ENCODE results near the gene MRPL1.

MRPL1 gene

DNA sequence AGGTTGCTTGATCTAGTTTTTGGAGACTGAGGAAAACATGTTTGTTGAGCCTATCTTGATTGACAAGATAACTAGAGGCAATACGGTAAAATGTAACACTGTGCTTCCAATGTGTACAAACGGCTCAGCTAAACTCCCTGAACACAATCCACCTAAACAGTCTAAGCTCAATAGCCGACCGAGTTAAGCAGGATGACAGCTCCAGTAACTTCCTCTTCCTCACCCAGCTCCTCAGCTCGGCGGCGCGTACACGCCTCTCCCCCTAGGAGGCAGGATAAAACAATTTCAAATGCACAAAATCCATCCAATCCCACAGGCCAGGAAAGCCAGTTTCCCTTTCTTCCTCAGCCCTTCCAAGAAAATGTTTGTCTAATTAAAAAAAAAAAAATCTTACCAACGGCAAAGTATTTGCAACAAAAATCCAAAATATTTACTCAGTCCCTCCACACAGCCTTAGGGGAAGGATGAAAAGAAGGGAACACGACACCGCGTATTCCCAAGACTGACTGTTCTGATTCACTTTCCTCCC is 44.5 kb upstream of the MRPL1 start (continued):
- TF ChIP-seq, protein P1, sequence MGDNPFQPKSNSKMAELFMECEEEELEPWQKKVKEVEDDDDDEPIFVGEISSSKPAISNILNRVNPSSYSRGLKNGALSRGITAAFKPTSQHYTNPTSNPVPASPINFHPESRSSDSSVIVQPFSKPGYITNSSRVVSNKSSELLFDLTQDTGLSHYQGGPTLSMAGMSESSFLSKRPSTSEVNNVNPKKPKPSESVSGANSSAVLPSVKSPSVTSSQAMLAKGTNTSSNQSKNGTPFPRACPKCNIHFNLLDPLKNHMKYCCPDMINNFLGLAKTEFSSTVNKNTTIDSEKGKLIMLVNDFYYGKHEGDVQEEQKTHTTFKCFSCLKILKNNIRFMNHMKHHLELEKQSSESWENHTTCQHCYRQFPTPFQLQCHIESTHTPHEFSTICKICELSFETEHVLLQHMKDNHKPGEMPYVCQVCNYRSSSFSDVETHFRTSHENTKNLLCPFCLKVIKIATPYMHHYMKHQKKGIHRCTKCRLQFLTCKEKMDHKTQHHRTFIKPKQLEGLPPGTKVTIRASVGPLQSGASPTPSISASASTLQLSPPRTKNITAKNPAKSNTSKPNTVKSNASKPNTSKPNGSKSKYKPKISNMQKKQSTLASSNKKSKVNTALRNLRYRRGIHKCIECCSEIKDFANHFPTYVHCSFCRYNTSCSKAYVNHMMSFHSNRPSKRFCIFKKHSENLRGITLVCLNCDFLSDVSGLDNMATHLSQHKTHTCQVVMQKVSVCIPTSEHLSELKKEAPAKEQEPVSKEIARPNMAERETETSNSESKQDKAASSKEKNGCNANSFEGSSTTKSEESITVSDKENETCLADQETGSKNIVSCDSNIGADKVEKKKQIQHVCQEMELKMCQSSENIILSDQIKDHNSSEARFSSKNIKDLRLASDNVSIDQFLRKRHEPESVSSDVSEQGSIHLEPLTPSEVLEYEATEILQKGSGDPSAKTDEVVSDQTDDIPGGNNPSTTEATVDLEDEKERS (tag by site-specific recombination; IDR thresholded peaks at IDR 0.05): no peak
- TF ChIP-seq ZEB2 (tag by site-specific recombination; IDR thresholded peaks at IDR 0.05) (peak; percentile 17; the same call in 1 of the 2 replicates), ZNF341 (tag by site-specific recombination; IDR thresholded peaks at IDR 0.05; ENCODE audit: low read depth) (peak; percentile 39; the same call in 1 of the 2 replicates), ZNF629 (tag by site-specific recombination; IDR thresholded peaks at IDR 0.05) (peak; percentile 26; the same call in 1 of the 2 replicates), ZNF366 (tag by site-specific recombination; conservative IDR thresholded peaks at IDR 0.05) (peak; percentile 67), PRDM1 (tag by site-specific recombination; IDR thresholded peaks at IDR 0.05) (peak; percentile 51; the same call in 1 of the 2 replicates), KLF16 (tag by site-specific recombination; IDR thresholded peaks at IDR 0.05) (peak; percentile 68; the same call in 1 of the 2 replicates), MZF1 (tag by site-specific recombination; IDR thresholded peaks at IDR 0.05; ENCODE audit: borderline replicate concordance) (0 out of 2 replicates have a peak, but pooled peaks have one; percentile 15), ZFP69B (tag by site-specific recombination; IDR thresholded peaks at IDR 0.05) (0 out of 2 replicates have a peak, but pooled peaks have one; percentile 34), ZNF596 (tag by site-specific recombination; IDR thresholded peaks at IDR 0.05) (no peak)
- TF ChIP-seq, protein P2, sequence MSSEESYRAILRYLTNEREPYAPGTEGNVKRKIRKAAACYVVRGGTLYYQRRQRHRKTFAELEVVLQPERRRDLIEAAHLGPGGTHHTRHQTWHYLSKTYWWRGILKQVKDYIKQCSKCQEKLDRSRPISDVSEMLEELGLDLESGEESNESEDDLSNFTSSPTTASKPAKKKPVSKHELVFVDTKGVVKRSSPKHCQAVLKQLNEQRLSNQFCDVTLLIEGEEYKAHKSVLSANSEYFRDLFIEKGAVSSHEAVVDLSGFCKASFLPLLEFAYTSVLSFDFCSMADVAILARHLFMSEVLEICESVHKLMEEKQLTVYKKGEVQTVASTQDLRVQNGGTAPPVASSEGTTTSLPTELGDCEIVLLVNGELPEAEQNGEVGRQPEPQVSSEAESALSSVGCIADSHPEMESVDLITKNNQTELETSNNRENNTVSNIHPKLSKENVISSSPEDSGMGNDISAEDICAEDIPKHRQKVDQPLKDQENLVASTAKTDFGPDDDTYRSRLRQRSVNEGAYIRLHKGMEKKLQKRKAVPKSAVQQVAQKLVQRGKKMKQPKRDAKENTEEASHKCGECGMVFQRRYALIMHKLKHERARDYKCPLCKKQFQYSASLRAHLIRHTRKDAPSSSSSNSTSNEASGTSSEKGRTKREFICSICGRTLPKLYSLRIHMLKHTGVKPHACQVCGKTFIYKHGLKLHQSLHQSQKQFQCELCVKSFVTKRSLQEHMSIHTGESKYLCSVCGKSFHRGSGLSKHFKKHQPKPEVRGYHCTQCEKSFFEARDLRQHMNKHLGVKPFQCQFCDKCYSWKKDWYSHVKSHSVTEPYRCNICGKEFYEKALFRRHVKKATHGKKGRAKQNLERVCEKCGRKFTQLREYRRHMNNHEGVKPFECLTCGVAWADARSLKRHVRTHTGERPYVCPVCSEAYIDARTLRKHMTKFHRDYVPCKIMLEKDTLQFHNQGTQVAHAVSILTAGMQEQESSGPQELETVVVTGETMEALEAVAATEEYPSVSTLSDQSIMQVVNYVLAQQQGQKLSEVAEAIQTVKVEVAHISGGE (tag by site-specific recombination; conservative IDR thresholded peaks at IDR 0.05; ENCODE audit: low read depth): peak; percentile 30; the same call in 1 of the 2 replicates
- TF ChIP-seq, protein P3, sequence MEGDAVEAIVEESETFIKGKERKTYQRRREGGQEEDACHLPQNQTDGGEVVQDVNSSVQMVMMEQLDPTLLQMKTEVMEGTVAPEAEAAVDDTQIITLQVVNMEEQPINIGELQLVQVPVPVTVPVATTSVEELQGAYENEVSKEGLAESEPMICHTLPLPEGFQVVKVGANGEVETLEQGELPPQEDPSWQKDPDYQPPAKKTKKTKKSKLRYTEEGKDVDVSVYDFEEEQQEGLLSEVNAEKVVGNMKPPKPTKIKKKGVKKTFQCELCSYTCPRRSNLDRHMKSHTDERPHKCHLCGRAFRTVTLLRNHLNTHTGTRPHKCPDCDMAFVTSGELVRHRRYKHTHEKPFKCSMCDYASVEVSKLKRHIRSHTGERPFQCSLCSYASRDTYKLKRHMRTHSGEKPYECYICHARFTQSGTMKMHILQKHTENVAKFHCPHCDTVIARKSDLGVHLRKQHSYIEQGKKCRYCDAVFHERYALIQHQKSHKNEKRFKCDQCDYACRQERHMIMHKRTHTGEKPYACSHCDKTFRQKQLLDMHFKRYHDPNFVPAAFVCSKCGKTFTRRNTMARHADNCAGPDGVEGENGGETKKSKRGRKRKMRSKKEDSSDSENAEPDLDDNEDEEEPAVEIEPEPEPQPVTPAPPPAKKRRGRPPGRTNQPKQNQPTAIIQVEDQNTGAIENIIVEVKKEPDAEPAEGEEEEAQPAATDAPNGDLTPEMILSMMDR (tag by site-specific recombination; IDR thresholded peaks at IDR 0.05): peak; percentile 47
- TF ChIP-seq, protein P4, sequence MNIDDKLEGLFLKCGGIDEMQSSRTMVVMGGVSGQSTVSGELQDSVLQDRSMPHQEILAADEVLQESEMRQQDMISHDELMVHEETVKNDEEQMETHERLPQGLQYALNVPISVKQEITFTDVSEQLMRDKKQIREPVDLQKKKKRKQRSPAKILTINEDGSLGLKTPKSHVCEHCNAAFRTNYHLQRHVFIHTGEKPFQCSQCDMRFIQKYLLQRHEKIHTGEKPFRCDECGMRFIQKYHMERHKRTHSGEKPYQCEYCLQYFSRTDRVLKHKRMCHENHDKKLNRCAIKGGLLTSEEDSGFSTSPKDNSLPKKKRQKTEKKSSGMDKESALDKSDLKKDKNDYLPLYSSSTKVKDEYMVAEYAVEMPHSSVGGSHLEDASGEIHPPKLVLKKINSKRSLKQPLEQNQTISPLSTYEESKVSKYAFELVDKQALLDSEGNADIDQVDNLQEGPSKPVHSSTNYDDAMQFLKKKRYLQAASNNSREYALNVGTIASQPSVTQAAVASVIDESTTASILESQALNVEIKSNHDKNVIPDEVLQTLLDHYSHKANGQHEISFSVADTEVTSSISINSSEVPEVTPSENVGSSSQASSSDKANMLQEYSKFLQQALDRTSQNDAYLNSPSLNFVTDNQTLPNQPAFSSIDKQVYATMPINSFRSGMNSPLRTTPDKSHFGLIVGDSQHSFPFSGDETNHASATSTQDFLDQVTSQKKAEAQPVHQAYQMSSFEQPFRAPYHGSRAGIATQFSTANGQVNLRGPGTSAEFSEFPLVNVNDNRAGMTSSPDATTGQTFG (tag by site-specific recombination; IDR thresholded peaks at IDR 0.05; ENCODE audit: borderline replicate concordance): no peak
